IMR-90 (cell line): ENCODE data around the gene SRGAP3. TPM values are rescaled to one million over a fixed set of nuclear protein-coding genes. Genes with fewer than 3 reads are reported as not detected.

ENCODE experiments used
- ATAC-seq: fragments of 200-7000 bp; cut with Tn5 transposase; 2 replicates; pipeline ENCODE4 v1.9.1; 2020; ENCODE audit warnings: low read depth, mild to moderate bottlenecking, moderate library complexity
- BruUV-seq: library from RNA; stranded (reverse); fragments of 400-500 nt; replicated peaks from 2 replicates; lab custom pipeline; 2021; lab: Mats Ljungman, UMichigan
- CTCF ChIA-PET: fragments of 300-600 bp; formaldehyde crosslinking; extraction: SDS; loops from one replicate; lab custom pipeline; 2021; ENCODE audit warnings: antibody characterized with exemption; lab: Yijun Ruan, JAX
- POLR2A ChIA-PET: fragments of 300-600 bp; sonication (Branson Sonifier 250); formaldehyde crosslinking; loops from one replicate; lab custom pipeline; 2022; ENCODE audit warnings: antibody characterized with exemption; ENCODE audit not compliant: unreplicated experiment; lab: Charles Lee
- DNase-seq: peaks from one replicate; pipeline ENCODE4 v3.0.0; 2013
- H2AFZ ChIP-seq: replicated peaks from 2 replicates; pipeline ENCODE3; 2013; ENCODE audit warnings: low read length, mild to moderate bottlenecking; ENCODE audit not compliant: poor library complexity
- H2AK5ac ChIP-seq: 2 replicates; pipeline ENCODE4 v1.6.1; 2013; ENCODE audit warnings: low read depth, low read length, inconsistent platforms
- H2AK9ac ChIP-seq: replicated peaks from 2 replicates; pipeline ENCODE3; 2013; ENCODE audit warnings: mild to moderate bottlenecking, low read depth, low read length, moderate library complexity; ENCODE audit not compliant: poor library complexity
- H2BK120ac ChIP-seq: 2 replicates; pipeline ENCODE4 v1.6.1; 2013; ENCODE audit warnings: low read depth, low read length, inconsistent platforms
- H2BK15ac ChIP-seq: 3 replicates; pipeline ENCODE4 v1.6.1; 2013; ENCODE audit warnings: low read depth, low read length, inconsistent platforms
- H2BK20ac ChIP-seq: 2 replicates; pipeline ENCODE4 v1.6.1; 2013; ENCODE audit warnings: low read depth, mild to moderate bottlenecking, inconsistent platforms, low read length, moderate library complexity
- H2BK5ac ChIP-seq: 2 replicates; pipeline ENCODE4 v1.6.1; 2013; ENCODE audit warnings: mild to moderate bottlenecking, low read depth, low read length, inconsistent platforms; ENCODE audit not compliant: poor library complexity, severe bottlenecking
- H3K14ac ChIP-seq: replicated peaks from 2 replicates; pipeline ENCODE4 v1.6.1; 2013; ENCODE audit warnings: low read depth, low read length, inconsistent platforms
- H3K18ac ChIP-seq: 2 replicates; pipeline ENCODE4 v1.6.1; 2013; ENCODE audit warnings: low read depth, low read length, control low read depth
- H3K23ac ChIP-seq: 2 replicates; pipeline ENCODE4 v1.6.1; 2013; ENCODE audit warnings: low read depth, low read length, inconsistent platforms
- H3K27ac ChIP-seq: 2 replicates; pipeline ENCODE4 v1.5.1; 2013; ENCODE audit warnings: mild to moderate bottlenecking, control low read depth, low read length; ENCODE audit not compliant: insufficient read depth
- H3K27me3 ChIP-seq: 2 replicates; pipeline ENCODE4 v1.6.1; 2013; ENCODE audit warnings: low read length; ENCODE audit not compliant: control insufficient read depth, insufficient read depth
- H3K36me3 ChIP-seq: 2 replicates; pipeline ENCODE4 v1.6.1; 2013; ENCODE audit warnings: low read length, mixed read lengths; ENCODE audit not compliant: control insufficient read depth, insufficient read depth
- H3K4ac ChIP-seq: 2 replicates; pipeline ENCODE4 v1.6.1; 2013; ENCODE audit warnings: low read depth, low read length, inconsistent platforms
- H3K4me1 ChIP-seq: 2 replicates; pipeline ENCODE4 v1.6.1; 2013; ENCODE audit warnings: low read length, mixed read lengths; ENCODE audit not compliant: control insufficient read depth, insufficient read depth
- H3K4me2 ChIP-seq: 2 replicates; pipeline ENCODE4 v1.6.1; 2013; ENCODE audit warnings: low read depth, mild to moderate bottlenecking, control low read depth, low read length, moderate library complexity
- H3K4me3 ChIP-seq: 2 replicates; pipeline ENCODE4 v1.5.1; 2013; ENCODE audit warnings: low read depth, mild to moderate bottlenecking, control low read depth, low read length, moderate library complexity; ENCODE audit not compliant: insufficient read depth
- H3K56ac ChIP-seq: 2 replicates; pipeline ENCODE4 v1.6.1; 2013; ENCODE audit warnings: low read length, inconsistent platforms; ENCODE audit not compliant: insufficient read depth; ENCODE audit errors: extremely low read depth
- H3K79me1 ChIP-seq, 2 experiments: 2 replicates each; pipeline ENCODE4 v1.6.1; 2013; ENCODE audit warnings: low read length in 2 of 2, inconsistent platforms in 1 of 2, low read depth in 1 of 2
- H3K9ac ChIP-seq: 2 replicates; pipeline ENCODE4 v1.6.1; 2013; ENCODE audit warnings: low read depth, low read length, control low read depth
- H3K9me1 ChIP-seq: 2 replicates; pipeline ENCODE4 v1.6.1; 2013; ENCODE audit warnings: low read length, inconsistent platforms; ENCODE audit not compliant: insufficient read depth
- H3K9me3 ChIP-seq: 2 replicates; pipeline ENCODE4 v1.6.1; 2013; ENCODE audit warnings: low read length; ENCODE audit not compliant: control insufficient read depth, insufficient read depth
- H4K20me1 ChIP-seq: 2 replicates; pipeline ENCODE4 v1.6.1; 2013; ENCODE audit warnings: low read length, inconsistent platforms; ENCODE audit not compliant: insufficient read depth
- H4K5ac ChIP-seq: 2 replicates; pipeline ENCODE4 v1.6.1; 2013; ENCODE audit warnings: mild to moderate bottlenecking, low read depth, low read length, control low read depth
- H4K8ac ChIP-seq, 2 experiments: 2 replicates each; pipeline ENCODE4 v1.6.1; 2013; ENCODE audit warnings: low read depth in 2 of 2, low read length in 2 of 2, control low read depth in 1 of 2, inconsistent platforms in 1 of 2
- H4K91ac ChIP-seq: 2 replicates; pipeline ENCODE4 v1.6.1; 2013; ENCODE audit warnings: low read depth, low read length, inconsistent platforms; ENCODE audit not compliant: insufficient read depth
- FOS ChIP-seq: fragments of 150-350 bp; IDR thresholded peaks from 2 replicates; pipeline ENCODE4 v1.6.1; 2016; ENCODE audit warnings: low read depth, low read length
- MAFK ChIP-seq: IDR thresholded peaks from 2 replicates; pipeline ENCODE4 v1.6.1; 2012; ENCODE audit warnings: low read depth, low read length, improper control_type of control experiment
- POLR2A ChIP-seq: IDR thresholded peaks from 2 replicates; pipeline ENCODE4 v1.6.1; 2012; ENCODE audit warnings: mild to moderate bottlenecking, low read depth, low read length
- RCOR1 ChIP-seq: IDR thresholded peaks from 2 replicates; pipeline ENCODE4 v1.6.1; 2012; ENCODE audit warnings: mild to moderate bottlenecking, low read length, improper control_type of control experiment; ENCODE audit not compliant: insufficient replicate concordance
- WGBS, 2 experiments: methylation state at CpG; one replicate each; pipeline versions ENCODE4 v1.1.5 to v1.1.7; 2013; ENCODE audit warnings: missing lambda C conversion rate in 2 of 2; ENCODE audit not compliant: insufficient read length in 1 of 2; ENCODE audit errors: extremely low coverage in 2 of 2; 5-methylcytosine and 5-hydroxymethylcytosine counted together
- dilution Hi-C: fragments of 300-500 bp; cut with HindIII; formaldehyde crosslinking; loops from one replicate; pipeline ENCODE4 v1.14.3; 2018; ENCODE audit warnings: low sequenced_read_pairs; ENCODE audit not compliant: unreplicated experiment
- in situ Hi-C: fragments of 300-500 bp; cut with MboI; formaldehyde crosslinking; loops from 3 replicates; pipeline ENCODE4 v1.14.3; 2019; ENCODE audit warnings: low sequenced_read_pairs, inconsistent platforms, mixed read lengths
- intact Hi-C: fragments of 100-400 bp; cut with micrococcal nuclease; formaldehyde crosslinking; loops from 2 replicates; pipeline ENCODE4 v1.10.0; 2022
- polyA plus RNA-seq, 3 experiments: library from polyadenylated mRNA; depleted of rRNA; stranded (reverse); fragments of >200 nt; gene quantifications; 2 replicates each; pipeline ENCODE4 v1.2.3, GENCODE V29; 2012; ENCODE audit warnings: low replicate concordance in 1 of 3
- total RNA-seq: library from RNA; depleted of rRNA; stranded (reverse); fragments of >200 nt; gene quantifications from 2 replicates; pipeline ENCODE4 v1.2.3, GENCODE V29; 2012

SRGAP3 gene
- total and polyA plus RNA-seq, 2 of the 4 experiments (the other 2 are of a cell fraction): 0.68 to 1.4 TPM

DNA sequence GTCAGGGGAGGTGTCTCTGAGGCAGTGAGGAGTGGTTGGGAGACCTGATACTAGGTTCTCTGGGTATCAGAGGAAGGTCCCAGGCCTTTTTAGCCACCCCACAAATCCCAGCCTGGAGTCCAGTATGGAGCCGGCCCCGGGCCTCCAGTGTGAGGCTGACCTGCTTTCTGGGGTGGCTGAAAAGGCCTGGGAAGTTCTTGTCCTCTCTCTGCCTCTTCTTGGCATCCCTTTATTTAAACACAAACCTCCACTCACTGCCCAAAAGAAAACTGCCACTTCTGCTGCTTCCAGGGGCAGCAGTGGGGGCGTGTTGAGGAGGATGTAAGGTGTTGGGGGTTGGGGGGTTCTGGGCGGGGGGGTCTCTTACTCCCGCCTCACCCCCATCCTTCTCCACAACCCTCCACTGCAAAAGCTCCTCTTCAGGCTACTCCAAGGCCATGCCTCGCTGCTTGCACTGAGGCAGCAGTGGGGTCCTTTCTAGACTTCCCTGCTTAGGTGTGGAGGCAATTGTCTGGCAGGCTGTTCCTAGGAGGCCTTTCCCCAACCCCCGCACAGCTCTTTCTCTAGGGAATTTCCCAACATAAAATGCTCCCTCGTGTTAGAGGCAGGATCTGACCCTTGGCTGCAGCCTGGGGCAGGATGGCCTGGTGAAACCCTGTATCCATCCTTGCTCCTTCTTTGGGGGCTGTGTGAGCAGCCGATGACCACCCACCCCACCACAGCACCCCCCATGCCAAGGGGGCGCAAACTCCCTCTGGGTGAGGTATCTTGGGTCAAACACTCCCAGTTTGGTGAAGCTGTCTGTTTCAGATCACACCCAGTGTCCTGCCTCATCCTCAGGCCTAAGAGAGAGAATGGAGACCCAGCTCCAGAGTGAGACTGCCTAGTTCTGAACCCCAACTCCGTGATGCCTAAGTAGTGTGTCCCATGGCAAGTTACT is 274.1 kb downstream of the SRGAP3 start (continued):
- TF ChIP-seq RCOR1 (no peak), MAFK (no peak)

DNA sequence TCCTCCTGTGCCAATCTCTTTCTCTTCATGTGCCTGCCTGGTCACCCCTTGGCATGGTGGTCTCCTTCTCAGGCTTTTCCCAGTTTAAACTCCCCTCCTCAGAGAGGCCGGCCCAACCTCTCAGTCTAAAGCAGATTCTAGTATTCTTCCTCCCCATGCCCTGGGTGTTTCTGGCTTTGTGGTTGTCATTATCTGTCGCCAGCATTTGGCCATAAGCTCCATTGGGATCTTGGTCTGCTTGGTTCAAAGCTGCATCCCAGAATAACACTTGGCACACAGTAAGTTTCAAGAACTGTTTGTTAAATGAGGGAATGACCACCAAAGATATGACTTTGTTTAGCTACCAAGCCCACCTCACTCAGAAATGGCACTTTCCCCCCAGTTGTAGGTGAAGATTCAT is 275.0 kb downstream of the SRGAP3 start:
- no peak overlapping the region for H4K5ac ChIP-seq
- no peak overlapping the region for H3K4ac ChIP-seq
- H3K4me1 ChIP-seq: no peaks in the 10 kb centered on the region
- in situ Hi-C loops: loop anchor here (5.0 kb wide), 2 partner anchors 93 to 328 kb away; no protein-coding TSS in a partner anchor
- peaks cover 8% of the 10 kb centered on the region for H3K27me3 ChIP-seq
- H3K9me3 ChIP-seq: peaks cover 3% of the 10 kb centered on the region; the same call in 1 of the 2 replicates
- no peak overlapping the region for H3K9ac ChIP-seq
- ATAC-seq (no peak), DNase-seq (no peak)
- H3K56ac ChIP-seq: no peak overlapping the region
- WGBS, 2 experiments: no CpG with 5 or more reads among the region's 2 CpGs
- no peak overlapping the region for H2BK20ac ChIP-seq
- no peaks in the 10 kb centered on the region for H3K79me1 ChIP-seq
- BruUV-seq: no TSS peak
- no peak overlapping the region for H2BK15ac ChIP-seq
- no peak overlapping the region for H2AK9ac ChIP-seq
- no peak overlapping the region for H3K4me2 ChIP-seq
- H3K27ac ChIP-seq: no peak overlapping the region
- no peaks in the 10 kb centered on the region for H4K20me1 ChIP-seq
- TF ChIP-seq POLR2A: no peak
- no peak for TF ChIP-seq FOS
- POLR2A ChIA-PET: no interaction called here
- dilution Hi-C loops: no loop called here
- no peak overlapping the region for H3K4me3 ChIP-seq
- H3K36me3 ChIP-seq: no peaks in the 10 kb centered on the region
- no peak overlapping the region for H2AK5ac ChIP-seq
- H2BK120ac ChIP-seq: no peak overlapping the region
- no peak overlapping the region for H2BK5ac ChIP-seq
- H3K14ac ChIP-seq: no peak overlapping the region
- no peak overlapping the region for H3K18ac ChIP-seq
- H4K91ac ChIP-seq: no peak overlapping the region
- no peak overlapping the region for H3K23ac ChIP-seq
- CTCF ChIA-PET: no interaction called here
- H2AFZ ChIP-seq: no peak overlapping the region
- no peaks in the 10 kb centered on the region for H3K9me1 ChIP-seq
- intact Hi-C loops: loop anchor here (5.0 kb wide), 1 partner anchor 378 kb away; no protein-coding TSS in a partner anchor
- H4K8ac ChIP-seq: no peak overlapping the region
